A673 (cell line): Measurements from ENCODE around the gene IQCK.
"Not testable (repeated sequence)": the region's sequence is repeated elsewhere in the genome, so short reads cannot be mapped to it uniquely, and the experiment has no call there.

Source experiments
- EZH2 ChIP-seq: fragments of 200-600 bp; sonication (generic); IDR thresholded peaks from 2 replicates; pipeline ENCODE4 v1.6.1; 2017; ENCODE audit warnings: borderline replicate concordance, low read depth, mild to moderate bottlenecking, mixed read lengths, antibody characterized with exemption, low read length; ENCODE audit not compliant: poor library complexity, severe bottlenecking
- TF ChIP-seq, protein P1 (sequence below): fragments of 300-800, 200-600 bp; sonication (generic); conservative IDR thresholded peaks from 2 replicates; pipeline ENCODE4 v1.5.1; 2017; ENCODE audit warnings: low read depth, mild to moderate bottlenecking, antibody characterized with exemption, low read length, moderate library complexity, mixed read lengths

DNA sequence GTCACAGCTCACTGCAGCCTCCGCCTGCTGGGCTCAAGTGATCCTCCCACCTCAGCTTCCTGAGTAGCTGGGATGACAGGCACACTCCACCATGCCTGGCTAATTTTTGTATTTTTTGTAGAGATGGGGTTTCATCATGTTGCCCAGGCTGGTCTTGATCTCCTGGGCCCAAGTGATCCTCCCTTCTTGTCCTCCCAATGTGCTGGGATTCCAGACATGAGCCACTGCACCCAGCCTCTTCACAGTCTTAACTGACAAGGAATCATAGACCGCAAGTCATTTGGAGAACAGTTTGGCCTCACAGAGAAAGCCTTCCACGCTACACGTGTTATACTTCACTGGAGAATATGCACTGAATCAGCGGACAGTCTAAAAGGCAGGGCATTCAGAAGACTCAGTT is 83.3 kb downstream of the IQCK start:
- TF ChIP-seq, protein P1, sequence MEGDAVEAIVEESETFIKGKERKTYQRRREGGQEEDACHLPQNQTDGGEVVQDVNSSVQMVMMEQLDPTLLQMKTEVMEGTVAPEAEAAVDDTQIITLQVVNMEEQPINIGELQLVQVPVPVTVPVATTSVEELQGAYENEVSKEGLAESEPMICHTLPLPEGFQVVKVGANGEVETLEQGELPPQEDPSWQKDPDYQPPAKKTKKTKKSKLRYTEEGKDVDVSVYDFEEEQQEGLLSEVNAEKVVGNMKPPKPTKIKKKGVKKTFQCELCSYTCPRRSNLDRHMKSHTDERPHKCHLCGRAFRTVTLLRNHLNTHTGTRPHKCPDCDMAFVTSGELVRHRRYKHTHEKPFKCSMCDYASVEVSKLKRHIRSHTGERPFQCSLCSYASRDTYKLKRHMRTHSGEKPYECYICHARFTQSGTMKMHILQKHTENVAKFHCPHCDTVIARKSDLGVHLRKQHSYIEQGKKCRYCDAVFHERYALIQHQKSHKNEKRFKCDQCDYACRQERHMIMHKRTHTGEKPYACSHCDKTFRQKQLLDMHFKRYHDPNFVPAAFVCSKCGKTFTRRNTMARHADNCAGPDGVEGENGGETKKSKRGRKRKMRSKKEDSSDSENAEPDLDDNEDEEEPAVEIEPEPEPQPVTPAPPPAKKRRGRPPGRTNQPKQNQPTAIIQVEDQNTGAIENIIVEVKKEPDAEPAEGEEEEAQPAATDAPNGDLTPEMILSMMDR: not testable (repeated sequence)
- not testable (repeated sequence) for TF ChIP-seq EZH2
